Vagina (tissue), 2 donors: ENCODE data around the gene WDFY1.

Experiments
- POLR2A ChIP-seq, 2 donors: fragments of 450-650 bp; IDR thresholded peaks; one replicate each; pipeline ENCODE4 v1.6.1; 2017; ENCODE audit warnings: antibody characterized with exemption in 2 of 2, mild to moderate bottlenecking in 2 of 2, moderate library complexity in 2 of 2
- POLR2AphosphoS5 ChIP-seq, 2 donors: sonication (generic); formaldehyde crosslinking; IDR thresholded peaks; one replicate each; pipeline ENCODE4 v1.9.0; 2017; ENCODE audit warnings: antibody characterized with exemption in 2 of 2, mild to moderate bottlenecking in 2 of 2, low read depth in 1 of 2; ENCODE audit not compliant: insufficient read depth in 1 of 2
- TF ChIP-seq, protein P1 (sequence below), 3 experiments: fragments of 450-650 bp in 2 of 3; fragments of 200-600 bp in 1 of 3; sonication (generic) in 1 of 3; IDR thresholded peaks; one replicate each; pipeline ENCODE4 v1.5.1; 2017 to 2019; ENCODE audit warnings: antibody characterized with exemption in 3 of 3, mild to moderate bottlenecking in 2 of 3, moderate library complexity in 2 of 3

DNA sequence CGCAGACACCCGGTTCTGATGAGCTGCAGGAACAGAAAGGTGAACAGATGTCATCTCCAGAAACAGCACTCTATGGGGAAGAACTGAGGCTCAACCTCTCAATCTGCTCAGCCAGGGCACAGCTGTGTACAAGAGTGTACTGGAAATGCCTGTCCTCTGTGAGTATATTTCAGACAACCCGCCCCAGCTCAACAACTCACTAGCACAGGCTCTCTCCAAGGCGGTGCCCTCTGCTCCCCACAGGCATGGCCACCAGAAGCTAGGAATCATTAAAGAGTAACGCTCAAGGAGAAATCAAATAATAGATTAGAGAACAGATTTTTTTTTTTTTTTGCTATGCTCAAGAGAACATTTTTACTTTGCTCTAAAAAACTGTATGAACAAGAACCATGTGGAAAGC, 43.8 kb downstream of the WDFY1 start:
- no peak for TF ChIP-seq POLR2AphosphoS5 (IDR thresholded peaks at IDR 0.05; ENCODE audit: insufficient read depth in 1 of 2, low read depth in 1 of 2)
- TF ChIP-seq, protein P1, sequence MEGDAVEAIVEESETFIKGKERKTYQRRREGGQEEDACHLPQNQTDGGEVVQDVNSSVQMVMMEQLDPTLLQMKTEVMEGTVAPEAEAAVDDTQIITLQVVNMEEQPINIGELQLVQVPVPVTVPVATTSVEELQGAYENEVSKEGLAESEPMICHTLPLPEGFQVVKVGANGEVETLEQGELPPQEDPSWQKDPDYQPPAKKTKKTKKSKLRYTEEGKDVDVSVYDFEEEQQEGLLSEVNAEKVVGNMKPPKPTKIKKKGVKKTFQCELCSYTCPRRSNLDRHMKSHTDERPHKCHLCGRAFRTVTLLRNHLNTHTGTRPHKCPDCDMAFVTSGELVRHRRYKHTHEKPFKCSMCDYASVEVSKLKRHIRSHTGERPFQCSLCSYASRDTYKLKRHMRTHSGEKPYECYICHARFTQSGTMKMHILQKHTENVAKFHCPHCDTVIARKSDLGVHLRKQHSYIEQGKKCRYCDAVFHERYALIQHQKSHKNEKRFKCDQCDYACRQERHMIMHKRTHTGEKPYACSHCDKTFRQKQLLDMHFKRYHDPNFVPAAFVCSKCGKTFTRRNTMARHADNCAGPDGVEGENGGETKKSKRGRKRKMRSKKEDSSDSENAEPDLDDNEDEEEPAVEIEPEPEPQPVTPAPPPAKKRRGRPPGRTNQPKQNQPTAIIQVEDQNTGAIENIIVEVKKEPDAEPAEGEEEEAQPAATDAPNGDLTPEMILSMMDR (IDR thresholded peaks at IDR 0.05), result no peak
- TF ChIP-seq POLR2A (IDR thresholded peaks at IDR 0.05), result no peak
